CD14-positive monocyte (primary cell): ENCODE data around the gene AGER. TPM values are rescaled to one million over a fixed set of nuclear protein-coding genes. Genes with fewer than 3 reads are reported as not detected.
"Not testable (repeated sequence)": the region's sequence is repeated elsewhere in the genome, so short reads cannot be mapped to it uniquely, and the experiment has no call there.

Experiments used
- DNase-seq, 3 donors: peaks; one replicate each; pipeline ENCODE4 v3.0.0-alpha.2; 2011 to 2022
- H2AFZ ChIP-seq: 2 replicates; pipeline ENCODE4 v1.6.0; 2012; ENCODE audit warnings: mild to moderate bottlenecking, low read depth, low read length, inconsistent platforms; ENCODE audit not compliant: insufficient read depth, poor library complexity, severe bottlenecking
- H3K27ac ChIP-seq, 2 donors: 1 replicate in 1 of 2; 2 replicates in 1 of 2; pipeline ENCODE4 v1.5.1; 2012 to 2013; ENCODE audit warnings: low read length in 2 of 2, control low read depth in 1 of 2, inconsistent platforms in 1 of 2, low read depth in 1 of 2, mild to moderate bottlenecking in 1 of 2
- H3K27me3 ChIP-seq, 2 donors: one replicate each; pipeline versions ENCODE4 v1.6.0 to v1.6.1; 2011 to 2013; ENCODE audit warnings: low read length in 2 of 2; ENCODE audit not compliant: control insufficient read depth in 2 of 2, insufficient read depth in 2 of 2
- H3K36me3 ChIP-seq, 2 donors: replicated peaks in 1 of 2; 1 replicate in 1 of 2; 2 replicates in 1 of 2; pipeline versions ENCODE4 v1.5.1 to v1.6.1; 2012 to 2013; ENCODE audit warnings: low read length in 2 of 2, control low read depth in 1 of 2, inconsistent platforms in 1 of 2, mild to moderate bottlenecking in 1 of 2; ENCODE audit not compliant: insufficient read depth in 2 of 2, control insufficient read depth in 1 of 2
- H3K4me1 ChIP-seq, 2 donors: 1 replicate in 1 of 2; 2 replicates in 1 of 2; pipeline versions ENCODE4 v1.5.1 to v1.6.1; 2012 to 2013; ENCODE audit warnings: low read length in 2 of 2, control low read depth in 1 of 2, inconsistent platforms in 1 of 2, mild to moderate bottlenecking in 1 of 2, moderate library complexity in 1 of 2; ENCODE audit not compliant: insufficient read depth in 2 of 2, control insufficient read depth in 1 of 2
- H3K4me2 ChIP-seq: replicated peaks from 2 replicates; pipeline ENCODE3; 2012; ENCODE audit warnings: low read length, moderate library complexity, mild to moderate bottlenecking; ENCODE audit not compliant: poor library complexity, severe bottlenecking; ENCODE audit errors: extremely low read depth
- H3K4me3 ChIP-seq, 3 experiments: fragments of 200-600 bp in 1 of 3; sonication (generic) in 1 of 3; replicated peaks in 1 of 3; 1 replicate in 2 of 3; 2 replicates in 1 of 3; pipeline ENCODE4 v1.5.1; 2011 to 2013; ENCODE audit warnings: low read length in 3 of 3, mild to moderate bottlenecking in 3 of 3, control low read depth in 2 of 3, low read depth in 2 of 3, inconsistent platforms in 1 of 3, moderate library complexity in 1 of 3
- H3K79me2 ChIP-seq: 2 replicates; pipeline ENCODE4 v1.6.0; 2012; ENCODE audit warnings: mild to moderate bottlenecking, control low read depth, inconsistent platforms, low read length, moderate library complexity; ENCODE audit not compliant: insufficient read depth
- H3K9ac ChIP-seq: 2 replicates; pipeline ENCODE4 v1.6.0; 2017; ENCODE audit warnings: low read length, mild to moderate bottlenecking; ENCODE audit not compliant: insufficient read depth, poor library complexity, severe bottlenecking
- H3K9me3 ChIP-seq, 2 donors: replicated peaks in 1 of 2; 1 replicate in 1 of 2; 2 replicates in 1 of 2; pipeline versions ENCODE4 v1.5.1 to v1.6.1; 2012 to 2013; ENCODE audit warnings: low read length in 2 of 2, control low read depth in 1 of 2; ENCODE audit not compliant: control insufficient read depth in 1 of 2, insufficient read depth in 1 of 2
- H4K20me1 ChIP-seq: 2 replicates; pipeline ENCODE4 v1.6.0; 2012; ENCODE audit warnings: mild to moderate bottlenecking, low read length, control low read depth, moderate library complexity; ENCODE audit not compliant: insufficient read depth
- H3K27ac Mint-ChIP-seq, 7 donors: one replicate each; pipeline ENCODE4 v1.8.0; 2020; ENCODE audit warnings: mild to moderate bottlenecking in 7 of 7, mixed read lengths in 7 of 7, moderate library complexity in 6 of 7, inconsistent platforms in 2 of 7
- H3K27me3 Mint-ChIP-seq, 3 donors: one replicate each; pipeline ENCODE4 v1.8.0; 2021 to 2022; ENCODE audit warnings: low read depth in 3 of 3, mild to moderate bottlenecking in 3 of 3, mixed read lengths in 3 of 3, moderate library complexity in 3 of 3, inconsistent platforms in 1 of 3
- H3K36me3 Mint-ChIP-seq, 2 donors: one replicate each; pipeline ENCODE4 v1.8.0; 2020; ENCODE audit warnings: mixed read lengths in 2 of 2, inconsistent platforms in 1 of 2, mild to moderate bottlenecking in 1 of 2
- H3K4me1 Mint-ChIP-seq: one replicate; pipeline ENCODE4 v1.8.0; 2020; ENCODE audit warnings: mild to moderate bottlenecking, mixed read lengths
- H3K4me3 Mint-ChIP-seq, 2 donors: one replicate each; pipeline ENCODE4 v1.8.0; 2020; ENCODE audit warnings: mild to moderate bottlenecking in 2 of 2, mixed read lengths in 2 of 2, moderate library complexity in 1 of 2
- H3K9me3 Mint-ChIP-seq, 7 donors: one replicate each; pipeline ENCODE4 v1.8.0; 2020 to 2022; ENCODE audit warnings: mixed read lengths in 7 of 7, mild to moderate bottlenecking in 6 of 7, moderate library complexity in 6 of 7, inconsistent platforms in 2 of 7
- CTCF ChIP-seq: fragments of 200-600 bp; IDR thresholded peaks from one replicate; pipeline ENCODE4 v1.8.0; 2022; ENCODE audit warnings: antibody characterized with exemption, mild to moderate bottlenecking
- WGBS: methylation state at CpG from one replicate; pipeline ENCODE4 v1.1.5; 2013; ENCODE audit warnings: missing lambda C conversion rate; ENCODE audit not compliant: insufficient coverage; 5-methylcytosine and 5-hydroxymethylcytosine counted together
- intact Hi-C, 2 donors: fragments of 100-400 bp; cut with micrococcal nuclease; formaldehyde crosslinking; loops; one replicate each; pipeline versions ENCODE4 v1.15.0 to v1.15.1; 2023
- polyA plus RNA-seq, 3 donors: library from polyadenylated mRNA; depleted of rRNA in 1 of 3; unstranded in 2 of 3; stranded (reverse) in 1 of 3; fragments of 300-500 nt in 2 of 3; fragments of >200 nt in 1 of 3; fragmentation: Illumina TruSeq in 2 of 3; gene quantifications; 1 replicate in 2 of 3; 2 replicates in 1 of 3; pipeline ENCODE4 v1.2.3, GENCODE V29; 2012 to 2021

The AGER gene
- polyA plus RNA-seq, 3 donors, result 0.60 to 55.0 TPM; not detected in 1

- no peaks in the 10 kb centered on the region for H3K9me3 ChIP-seq
- peaks cover 0 to 7% of the 10 kb centered on the region in 2 donors for H3K36me3 ChIP-seq
- peaks cover 53 to 62% of the 10 kb centered on the region in 2 donors for H3K4me1 ChIP-seq
- WGBS, result 93% methylated on average over 3 of the region's 4 CpGs
- peaks cover 0 to 5% (median 2%) of the 10 kb centered on the region in 3 donors for H3K27me3 Mint-ChIP-seq
- no peak for TF ChIP-seq CTCF
- no peaks in the 10 kb centered on the region for H4K20me1 ChIP-seq
- no peaks in the 10 kb centered on the region for H3K27me3 ChIP-seq
- intact Hi-C loops, result loop anchor here (2.0 to 5.0 kb wide), 3 partner anchors 16 to 64 kb away; partner anchors contain the start of genes FKBPL (in 2 of the 2) and RNF5 (in 1 of the 2)
- H3K4me3 Mint-ChIP-seq, result no peak overlapping the region
- H3K9ac ChIP-seq, result no peak overlapping the region
- H2AFZ ChIP-seq, result no peak overlapping the region
- H3K27ac ChIP-seq, result peak overlapping the region in 1 of 2 donors; percentile 95
- H3K4me3 ChIP-seq, result peak overlapping the region in 1 of 3 experiments; percentile 98
- peaks cover 56% of the 10 kb centered on the region for H3K4me1 Mint-ChIP-seq
- peaks cover 0 to 3% (median 0%) of the 10 kb centered on the region in 7 donors for H3K9me3 Mint-ChIP-seq
- no peak for DNase-seq
- peaks cover 55% of the 10 kb centered on the region for H3K79me2 ChIP-seq
- H3K36me3 Mint-ChIP-seq, result peaks cover 6 to 13% of the 10 kb centered on the region in 2 donors
- H3K27ac Mint-ChIP-seq, result peak overlapping the region; percentile 70 to 100 (median 98)
- peak overlapping the region; percentile 83 for H3K4me2 ChIP-seq
These were observed 10.3 kb upstream of the AGER start for GRCh38 chr6:32194388-32194787.

GRCh38 chr6:32193096-32193495, 9.0 kb upstream of the AGER start:
- not testable (repeated sequence) for H3K9me3 Mint-ChIP-seq, H3K27me3 Mint-ChIP-seq, H4K20me1 ChIP-seq, DNase-seq, H3K27me3 ChIP-seq, H3K9me3 ChIP-seq
- no CpG with 5 or more reads among the region's 13 CpGs for WGBS
- H3K9ac ChIP-seq, result peak overlapping the region; percentile 84
- H3K27ac ChIP-seq, result peak overlapping the region; percentile 89 to 95
- Mint-ChIP-seq H3K36me3 (peaks cover 13 to 23% of the 10 kb centered on the region in 2 donors), H3K4me3 (peak overlapping the region; percentile 96 to 98), H3K27ac (peak overlapping the region; percentile 96 to 99 (median 98)), H3K4me1 (peaks cover 67% of the 10 kb centered on the region)
- H3K4me3 ChIP-seq, result peak overlapping the region; percentile 74 to 98 (median 81)
- peak overlapping the region; percentile 100 for H3K4me2 ChIP-seq
- H3K79me2 ChIP-seq, result peaks cover 68% of the 10 kb centered on the region
- peaks cover 65 to 75% of the 10 kb centered on the region in 2 donors for H3K4me1 ChIP-seq
- H3K36me3 ChIP-seq, result peaks cover 1 to 12% of the 10 kb centered on the region in 2 donors
- intact Hi-C loops, result loop anchor here in 1 of 2 donors (5.0 kb wide), 1 partner anchor 61 kb away; the partner anchor contains the start of gene FKBPL
- H2AFZ ChIP-seq, result peak overlapping the region; percentile 66
